NOMO-1 treated with DMSO at 0.1 percent for 48 hours (cell line): ENCODE data around the gene GRIN2A.
A peak's percentile ranks its signal among the peaks of the same experiment; 100 is the strongest.

ENCODE experiments used
- DNase-seq: peaks from one replicate; lab custom pipeline; 2025; ENCODE audit not compliant: unreplicated experiment; lab: John Stamatoyannopoulos, UW

The GRIN2A gene

GRCh38 chr16:10188236-10188635 is 6.0 kb upstream of the GRIN2A start:
- no peak for DNase-seq

- DNase-seq, result peak; percentile 6
Measured at GRCh38 chr16:10181196-10182162, 749 bp downstream of the GRIN2A start.

- DNase-seq, result no peak
Measured at GRCh38 chr16:10180771-10181163, 1.5 kb downstream of the GRIN2A start.

GRCh38 chr16:10180042-10180770 is 2.0 kb downstream of the GRIN2A start:
- no peak for DNase-seq

- DNase-seq, result no peak
Measured at GRCh38 chr16:10178526-10178925, 3.7 kb downstream of the GRIN2A start.

- no peak for DNase-seq
Measured at GRCh38 chr16:10178080-10178479, 4.1 kb downstream of the GRIN2A start.

- DNase-seq, result no peak
Measured at GRCh38 chr16:10172848-10173655, 9.2 kb downstream of the GRIN2A start.

GRCh38 chr16:10171221-10171620 is 11.0 kb downstream of the GRIN2A start:
- no peak for DNase-seq

GRCh38 chr16:10169904-10170410 is 12.3 kb downstream of the GRIN2A start:
- no peak for DNase-seq

- DNase-seq, result no peak
Measured at GRCh38 chr16:10169031-10169430, 13.2 kb downstream of the GRIN2A start.

- no peak for DNase-seq
Measured at GRCh38 chr16:10168258-10168657, 14.0 kb downstream of the GRIN2A start.

GRCh38 chr16:10165643-10166042 is 16.6 kb downstream of the GRIN2A start:
- DNase-seq, result no peak

- no peak for DNase-seq
Measured at GRCh38 chr16:10162981-10163380, 19.2 kb downstream of the GRIN2A start.

GRCh38 chr16:10156099-10156498 is 26.1 kb downstream of the GRIN2A start:
- DNase-seq, result no peak

- DNase-seq, result no peak
Measured at GRCh38 chr16:10154389-10154788, 27.8 kb downstream of the GRIN2A start.

GRCh38 chr16:10153985-10154384 is 28.2 kb downstream of the GRIN2A start:
- no peak for DNase-seq

- no peak for DNase-seq
Measured at GRCh38 chr16:10151718-10152117, 30.5 kb downstream of the GRIN2A start.

- no peak for DNase-seq
Measured at GRCh38 chr16:10150906-10151305, 31.3 kb downstream of the GRIN2A start.

GRCh38 chr16:10145542-10146035 is 36.6 kb downstream of the GRIN2A start:
- DNase-seq, result no peak

GRCh38 chr16:10141671-10142070 is 40.6 kb downstream of the GRIN2A start:
- DNase-seq, result no peak

GRCh38 chr16:10138881-10139280 is 43.3 kb downstream of the GRIN2A start:
- no peak for DNase-seq
